ENCODE data around the gene MBTPS2. TPM values are rescaled to one million over a fixed set of nuclear protein-coding genes. Genes with fewer than 3 reads are reported as not detected.
A peak's percentile ranks its signal among the peaks of the same experiment; 100 is the strongest.

Gene MBTPS2
- total RNA-seq, 1 donor from 2014 or later = 9.4 TPM

- Histone ChIP-seq H3K36me3 (peaks cover 10% of the 10 kb centered on the region), H3K27ac (replicated peaks) (no peak overlapping the region), H3K27me3 (ENCODE audit: low read depth) (no peaks in the 10 kb centered on the region), H3K4me3 (no peak overlapping the region), H3K9me3 (replicated peaks) (no peaks in the 10 kb centered on the region), H3K4me1 (no peaks in the 10 kb centered on the region)
- intact Hi-C loops (cut with micrococcal nuclease) = no loop called here
- DNase-seq = no peak
- no peak for TF ChIP-seq CTCF (IDR thresholded peaks at IDR 0.05; ENCODE audit: borderline replicate concordance)
These were observed 35.6 kb downstream of the MBTPS2 start for GRCh38 chrX:21875013-21875412.

GRCh38 chrX:21881881-21882574 lies 42.6 kb downstream of the MBTPS2 start:
- Histone ChIP-seq H3K4me3 (no peak overlapping the region), H3K27me3 (ENCODE audit: low read depth) (no peaks in the 10 kb centered on the region), H3K27ac (replicated peaks) (no peak overlapping the region), H3K9me3 (replicated peaks) (no peaks in the 10 kb centered on the region), H3K4me1 (no peaks in the 10 kb centered on the region), H3K36me3 (peaks cover 10% of the 10 kb centered on the region)
- no peak for TF ChIP-seq CTCF (IDR thresholded peaks at IDR 0.05; ENCODE audit: borderline replicate concordance)
- intact Hi-C loops (cut with micrococcal nuclease) = no loop called here
- no peak for DNase-seq

- peak; percentile 13 for DNase-seq
- intact Hi-C loops (cut with micrococcal nuclease) = no loop called here
These were observed 43.8 kb downstream of the MBTPS2 start for GRCh38 chrX:21883258-21883657.

GRCh38 chrX:21885568-21885967 lies 46.2 kb downstream of the MBTPS2 start:
- Histone ChIP-seq H3K27me3 (ENCODE audit: low read depth) (no peaks in the 10 kb centered on the region), H3K36me3 (no peaks in the 10 kb centered on the region), H3K9me3 (replicated peaks) (no peaks in the 10 kb centered on the region), H3K4me1 (no peaks in the 10 kb centered on the region), H3K4me3 (no peak overlapping the region), H3K27ac (replicated peaks) (no peak overlapping the region)
- DNase-seq = no peak
- no peak for TF ChIP-seq CTCF (IDR thresholded peaks at IDR 0.05; ENCODE audit: borderline replicate concordance)
- intact Hi-C loops (cut with micrococcal nuclease) = no loop called here

More at GRCh38 chrX:21883258-21883657, 43.8 kb downstream of the MBTPS2 start:
- Histone ChIP-seq H3K27me3 (ENCODE audit: low read depth) (no peaks in the 10 kb centered on the region), H3K27ac (replicated peaks) (no peak overlapping the region), H3K36me3 (peaks cover 10% of the 10 kb centered on the region), H3K4me1 (no peaks in the 10 kb centered on the region), H3K9me3 (replicated peaks) (no peaks in the 10 kb centered on the region), H3K4me3 (no peak overlapping the region)
- no peak for TF ChIP-seq CTCF (IDR thresholded peaks at IDR 0.05; ENCODE audit: borderline replicate concordance)

GRCh38 chrX:21905313-21905712 lies 65.9 kb downstream of the MBTPS2 start:
- Histone ChIP-seq H3K9me3 (replicated peaks) (no peaks in the 10 kb centered on the region), H3K4me3 (no peak overlapping the region), H3K36me3 (no peaks in the 10 kb centered on the region), H3K4me1 (no peaks in the 10 kb centered on the region), H3K27ac (replicated peaks) (no peak overlapping the region), H3K27me3 (ENCODE audit: low read depth) (no peaks in the 10 kb centered on the region)
- intact Hi-C loops (cut with micrococcal nuclease) = no loop called here
- no peak for DNase-seq
- TF ChIP-seq CTCF (IDR thresholded peaks at IDR 0.05; ENCODE audit: borderline replicate concordance) = no peak

All from left ventricle myocardium inferior (tissue), 1 donor.